HG03039 (cell line): ENCODE results near the gene ZMYND19.
"Not testable (repeated sequence)": the region's sequence is repeated elsewhere in the genome, so short reads cannot be mapped to it uniquely, and the experiment has no call there.

Source experiments
- ATAC-seq: cut with Tn5 transposase; IDR thresholded peaks from one replicate; pipeline ENCODE4 v1.9.1; 2021; ENCODE audit warnings: mild to moderate bottlenecking, moderate library complexity; ENCODE audit not compliant: unreplicated experiment

The ZMYND19 gene

DNA sequence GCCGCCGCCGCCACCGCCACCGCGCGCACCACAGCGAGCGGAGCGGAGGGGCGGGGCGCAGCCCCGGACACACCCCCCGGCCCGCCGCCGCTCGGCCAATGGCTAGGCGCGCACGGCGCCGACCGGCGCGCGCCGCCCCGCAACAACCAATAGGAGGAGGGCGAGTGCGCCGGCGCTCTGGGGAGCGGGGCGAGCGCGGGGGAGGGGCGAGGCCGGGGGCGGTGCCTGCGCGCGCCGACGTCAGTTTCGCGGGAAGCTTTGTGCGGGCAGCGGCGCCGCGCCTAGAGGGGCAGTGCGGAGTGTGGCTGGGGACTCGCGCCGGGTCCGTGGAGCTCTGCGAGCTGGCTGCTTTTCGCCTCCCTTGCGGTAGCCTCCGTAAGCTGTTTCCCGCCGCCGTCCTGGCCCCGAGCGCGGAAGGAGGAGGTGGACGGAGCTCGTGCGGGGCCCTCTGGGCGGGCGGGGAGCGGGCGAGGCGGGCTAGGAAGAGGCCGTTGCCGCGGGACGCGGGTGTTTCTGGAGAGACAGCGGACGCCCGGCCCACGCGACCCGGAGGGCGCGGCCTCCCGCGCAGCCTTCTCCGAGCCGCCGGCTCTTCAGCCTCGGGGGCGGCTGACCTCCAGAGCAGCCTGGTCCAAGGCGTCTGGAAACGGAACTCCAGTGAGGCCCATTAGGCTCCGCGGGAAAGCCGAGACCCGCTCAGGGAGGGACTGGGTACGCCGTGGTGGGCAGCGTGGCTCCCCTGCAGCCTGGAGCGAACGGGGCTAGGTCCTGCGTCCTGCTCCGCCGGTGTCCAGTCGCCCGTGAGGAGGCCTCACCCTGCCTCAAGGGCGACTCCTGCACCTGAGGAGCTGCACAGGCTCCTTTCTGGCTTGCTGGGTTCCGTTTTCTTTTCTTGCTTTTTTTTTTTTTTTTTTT is at the start of gene ZMYND19:
TSS of gene ZMYND19 (minus strand) at position 44 of the 915 bp plus-strand sequence. CDS start 249 bp downstream, outside the sequence.
- ATAC-seq, result peak; percentile 81

- ATAC-seq, result no peak
Observed at GRCh38 chr9:137639303-137640051, 49.2 kb upstream of the ZMYND19 start.

DNA sequence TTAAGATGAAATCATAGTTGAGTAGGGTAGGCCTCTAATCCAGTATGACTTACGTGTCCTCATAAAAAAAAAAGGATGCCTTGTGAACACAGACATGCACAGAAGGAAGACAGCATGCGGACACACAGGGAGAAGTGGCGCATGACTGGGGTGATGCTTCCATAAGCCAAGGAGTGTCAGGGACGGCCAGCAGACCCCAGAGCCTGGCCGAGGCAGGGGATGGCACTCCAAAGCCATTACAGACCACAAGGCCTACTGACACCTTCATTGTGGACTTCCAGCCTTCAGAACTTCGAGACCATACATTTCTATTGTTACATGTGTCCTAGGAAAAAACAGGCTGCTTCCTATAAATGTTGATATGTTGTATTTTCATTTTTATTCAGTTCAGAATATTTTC is 48.4 kb upstream of the ZMYND19 start:
- no peak for ATAC-seq

GRCh38 chr9:137634016-137634415 is 43.7 kb upstream of the ZMYND19 start:
- no peak for ATAC-seq

DNA sequence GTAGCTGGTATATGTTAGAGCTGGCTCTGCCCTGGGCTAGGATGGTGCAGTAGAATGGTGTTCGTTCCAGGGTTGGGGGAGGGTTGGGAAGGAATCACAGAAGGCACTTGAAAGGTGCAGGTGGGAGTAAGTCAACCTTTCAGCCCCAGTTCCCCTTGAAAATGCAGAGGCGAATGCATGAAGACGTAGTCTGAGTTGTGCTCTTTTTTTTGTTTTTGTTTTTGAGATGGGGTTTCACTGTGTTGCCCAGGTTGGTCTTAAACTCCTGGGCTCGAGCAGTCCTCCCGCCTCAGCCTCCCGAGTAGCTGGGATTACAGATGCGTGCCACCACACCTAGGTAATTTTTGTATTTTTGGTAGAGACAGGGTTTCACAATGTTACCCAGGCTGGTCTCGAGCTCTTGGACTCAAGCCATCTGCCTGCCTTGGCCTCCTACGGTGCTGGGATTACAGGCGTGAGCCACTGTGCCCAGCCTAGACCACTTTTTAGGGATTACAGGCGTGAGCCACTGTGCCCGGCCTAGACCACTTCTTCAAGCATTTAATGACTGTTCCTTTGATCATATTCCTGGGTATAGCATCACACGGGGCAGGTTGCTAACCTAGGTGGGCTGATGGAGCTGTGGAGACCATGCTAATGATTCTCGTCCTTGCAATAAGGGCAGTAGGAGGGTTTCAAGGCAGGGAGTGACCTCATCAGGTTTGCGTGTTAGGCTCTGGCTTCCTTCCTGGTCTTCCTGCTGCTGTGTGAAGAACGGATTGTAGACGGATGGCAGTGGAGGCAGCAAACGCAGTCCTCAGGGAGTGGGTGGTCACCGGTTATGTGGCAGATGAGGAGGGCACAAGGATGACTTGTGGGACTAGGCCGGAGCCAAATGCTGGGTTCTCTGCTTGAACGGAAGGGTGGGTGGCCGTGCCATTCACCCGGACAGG is 42.2 kb upstream of the ZMYND19 start:
- no peak for ATAC-seq

- ATAC-seq, result no peak
Observed at GRCh38 chr9:137631345-137632229, 41.3 kb upstream of the ZMYND19 start.

GRCh38 chr9:137630679-137631078 is 40.4 kb upstream of the ZMYND19 start:
- ATAC-seq, result no peak

DNA sequence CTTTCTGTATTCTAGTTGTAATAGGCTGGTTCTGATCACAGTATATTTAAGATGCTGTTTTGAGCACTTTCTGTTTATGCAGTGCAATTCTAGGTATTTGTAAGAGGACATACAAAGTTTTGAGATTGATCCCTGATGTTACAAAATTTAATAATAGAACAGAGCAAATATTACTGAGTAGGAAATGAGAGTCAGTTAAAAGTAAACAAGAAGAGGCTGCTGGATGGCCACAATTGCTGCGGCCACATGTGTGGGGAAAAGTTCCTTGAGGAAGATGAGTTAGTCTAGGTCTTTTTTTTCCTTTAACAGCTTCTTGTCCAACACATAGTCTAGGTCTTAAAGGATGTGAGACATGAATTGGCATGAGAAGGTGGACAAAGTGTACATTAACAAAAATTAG is 39.8 kb upstream of the ZMYND19 start:
- ATAC-seq, result no peak

DNA sequence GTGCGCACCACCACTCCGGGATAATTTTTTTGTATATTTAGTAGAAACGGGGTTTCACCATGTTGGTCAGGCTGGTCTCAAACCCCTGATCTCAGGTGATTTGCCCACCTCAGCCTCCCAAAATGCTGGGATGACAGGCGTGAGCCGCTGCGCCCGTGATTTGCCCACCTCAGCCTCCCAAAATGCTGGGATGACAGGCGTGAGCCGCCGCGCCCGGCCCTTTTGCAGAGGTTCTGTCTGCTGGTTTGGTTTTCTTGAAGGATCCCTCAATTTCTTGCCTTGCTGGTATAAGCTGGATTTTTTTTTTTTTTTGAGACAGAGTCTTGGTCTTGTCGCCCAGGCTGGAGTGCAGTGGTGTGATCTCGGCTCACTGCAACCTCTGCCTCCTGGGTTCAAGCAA is 37.1 kb upstream of the ZMYND19 start:
- ATAC-seq, result not testable (repeated sequence)

- no peak for ATAC-seq
Observed at GRCh38 chr9:137626464-137626863, 36.2 kb upstream of the ZMYND19 start.

DNA sequence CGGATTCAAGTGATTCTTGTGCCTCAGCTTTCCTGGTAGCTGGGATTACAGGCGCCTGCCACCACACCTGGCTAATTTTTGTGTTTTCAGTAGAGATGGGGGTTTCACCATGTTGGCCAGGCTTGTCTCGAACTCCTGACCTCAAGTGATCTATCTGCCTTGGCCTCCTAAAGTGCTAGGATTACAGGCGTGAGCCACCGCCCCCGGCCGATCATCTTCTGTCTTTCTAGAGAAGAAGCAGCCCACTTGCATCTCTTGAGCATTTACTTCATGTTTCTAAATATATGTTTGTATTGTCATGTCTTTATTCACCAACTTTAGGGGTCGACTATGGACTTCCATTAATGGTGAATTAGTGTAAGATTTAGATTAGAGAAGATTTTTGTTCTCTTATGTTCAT is 31.9 kb upstream of the ZMYND19 start:
- not testable (repeated sequence) for ATAC-seq

DNA sequence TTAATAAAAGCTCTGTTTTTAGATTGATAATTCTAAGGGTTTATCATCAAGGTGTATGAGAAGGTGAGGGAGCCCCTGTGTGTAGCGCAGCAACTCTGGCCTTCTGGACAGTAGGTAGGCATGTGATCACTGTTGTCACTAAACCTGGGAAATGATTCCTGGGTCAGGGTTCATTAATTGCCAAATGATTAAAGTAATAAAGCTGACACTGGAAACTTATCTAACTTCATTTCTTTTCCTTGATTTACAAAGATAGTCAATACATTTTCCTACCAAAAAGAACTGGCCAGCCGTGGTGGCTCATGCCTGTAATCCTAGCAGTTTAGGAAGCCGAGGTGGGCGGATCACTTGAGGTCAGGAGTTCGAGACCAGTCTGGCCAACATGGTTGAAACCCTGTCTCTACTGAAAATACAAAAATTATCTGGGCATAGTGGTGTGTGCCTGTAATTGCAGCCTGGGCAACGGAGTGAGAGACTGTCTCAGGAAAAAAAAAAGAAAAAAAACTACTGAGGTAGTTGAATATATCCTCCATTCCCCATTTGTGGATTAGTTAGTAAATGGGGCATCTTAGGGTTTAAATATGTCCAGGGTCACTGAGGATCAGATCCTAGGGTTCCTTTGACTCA is 30.9 kb upstream of the ZMYND19 start:
- ATAC-seq, result no peak

DNA sequence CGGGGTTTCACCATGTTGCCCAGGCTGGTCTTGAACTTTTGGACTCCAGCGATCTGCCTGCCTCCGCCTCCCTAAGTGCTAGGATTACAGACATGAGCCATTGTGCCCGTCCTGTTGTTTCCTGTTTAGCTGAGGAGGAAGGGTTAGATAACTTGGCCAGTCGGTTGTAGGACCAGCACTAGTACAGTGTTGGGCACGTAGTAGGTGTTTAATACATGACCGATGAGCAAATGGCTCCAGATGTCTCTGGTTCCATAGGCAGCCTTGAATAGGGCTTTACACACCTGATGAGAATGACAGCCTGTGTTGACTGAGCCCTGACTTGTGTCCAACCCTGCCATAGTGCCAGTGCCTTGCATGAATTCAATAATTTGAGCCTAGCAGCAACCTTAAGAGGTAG is 30.3 kb upstream of the ZMYND19 start:
- ATAC-seq, result no peak

GRCh38 chr9:137620048-137620405 is 29.7 kb upstream of the ZMYND19 start:
- ATAC-seq, result no peak

- ATAC-seq, result peak; percentile 32
Observed at GRCh38 chr9:137619240-137620047, 29.1 kb upstream of the ZMYND19 start.

DNA sequence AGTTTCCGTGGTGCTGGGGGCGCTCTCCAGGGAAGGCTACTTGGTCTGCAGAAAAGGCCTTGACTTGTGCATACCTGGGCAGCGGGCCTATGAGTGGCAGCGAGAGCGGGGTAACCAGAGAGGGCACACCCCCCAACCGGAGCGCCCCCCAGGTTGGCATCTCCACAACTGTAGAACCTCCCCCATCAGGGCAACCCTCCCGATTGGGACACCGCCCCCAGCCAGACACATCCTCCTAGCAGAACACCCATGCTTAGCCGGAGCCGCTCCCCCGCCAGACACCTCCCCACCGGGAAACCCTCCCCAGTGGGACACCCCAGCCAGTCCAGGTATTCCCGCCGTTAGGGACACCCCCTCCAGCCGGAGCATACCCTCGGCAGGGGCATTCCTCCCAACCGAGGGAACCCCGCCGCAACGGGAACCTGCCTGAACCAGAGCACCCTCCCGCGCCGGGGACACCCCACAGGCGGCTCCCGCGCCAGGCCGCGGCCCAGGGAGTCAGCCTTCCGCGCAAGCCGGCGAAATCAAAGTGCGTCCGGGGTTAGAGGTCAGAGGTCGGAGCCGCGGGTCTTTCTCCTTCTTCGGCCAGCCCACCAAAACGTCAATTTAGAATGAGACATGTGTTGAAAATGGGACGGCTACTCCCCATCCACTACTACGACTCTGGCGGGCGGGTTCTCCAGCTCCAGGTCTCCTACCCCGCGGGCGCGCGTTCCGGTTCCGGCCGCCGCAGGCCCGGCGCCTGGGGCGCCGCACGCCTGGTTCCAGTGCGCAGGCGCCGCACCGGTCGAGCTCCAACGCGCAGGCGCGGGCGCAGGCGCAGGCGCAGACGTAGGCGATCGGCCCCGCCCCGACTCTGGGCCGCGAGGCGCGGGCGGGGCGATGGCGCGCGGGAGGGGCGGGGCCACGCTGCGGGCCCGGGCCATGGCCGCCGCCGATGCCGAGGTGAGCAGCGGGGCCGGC is 28.1 kb upstream of the ZMYND19 start, which contains the start of gene EHMT1:
TSS of gene EHMT1 (plus strand) at position 901 of the 963 bp plus-strand sequence. CDS start at position 925, 24 bp downstream.
- ATAC-seq, result peak; percentile 61

DNA sequence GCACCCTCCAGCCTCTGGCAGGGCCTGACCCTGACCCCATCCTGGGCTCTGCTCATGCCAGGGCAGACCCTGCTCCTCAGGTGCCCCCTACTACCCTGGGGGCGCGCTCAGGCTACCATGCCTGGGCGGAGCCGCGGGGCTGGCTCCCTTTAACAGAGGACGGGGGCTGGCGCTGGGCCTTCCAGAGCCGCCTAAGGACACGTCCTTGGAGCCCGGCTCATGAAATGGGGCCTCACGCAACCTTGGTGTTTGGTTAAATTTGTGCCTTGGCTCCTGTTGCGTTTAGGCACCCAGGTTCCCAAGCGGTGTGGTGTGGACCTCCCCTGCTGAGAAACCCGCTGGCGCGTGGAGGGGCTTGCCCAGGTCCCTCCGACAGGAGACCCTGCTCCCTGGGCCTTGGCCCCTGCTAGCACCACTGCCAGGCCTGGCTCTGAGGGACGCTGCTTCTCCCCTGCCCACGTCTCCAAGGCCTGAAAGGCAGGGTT is 25.1 kb upstream of the ZMYND19 start:
- ATAC-seq, result no peak
